ENCODE results near the gene C17orf67. TPM values are rescaled to one million over a fixed set of nuclear protein-coding genes. Genes with fewer than 3 reads are reported as not detected.

The C17orf67 gene
- total and polyA plus RNA-seq, 9 of the 15 experiments (the other 6 are each of a cell fraction or from before 2014, with no cell fraction given) = 0.07 to 1.7 (median 0.59) TPM

DNA sequence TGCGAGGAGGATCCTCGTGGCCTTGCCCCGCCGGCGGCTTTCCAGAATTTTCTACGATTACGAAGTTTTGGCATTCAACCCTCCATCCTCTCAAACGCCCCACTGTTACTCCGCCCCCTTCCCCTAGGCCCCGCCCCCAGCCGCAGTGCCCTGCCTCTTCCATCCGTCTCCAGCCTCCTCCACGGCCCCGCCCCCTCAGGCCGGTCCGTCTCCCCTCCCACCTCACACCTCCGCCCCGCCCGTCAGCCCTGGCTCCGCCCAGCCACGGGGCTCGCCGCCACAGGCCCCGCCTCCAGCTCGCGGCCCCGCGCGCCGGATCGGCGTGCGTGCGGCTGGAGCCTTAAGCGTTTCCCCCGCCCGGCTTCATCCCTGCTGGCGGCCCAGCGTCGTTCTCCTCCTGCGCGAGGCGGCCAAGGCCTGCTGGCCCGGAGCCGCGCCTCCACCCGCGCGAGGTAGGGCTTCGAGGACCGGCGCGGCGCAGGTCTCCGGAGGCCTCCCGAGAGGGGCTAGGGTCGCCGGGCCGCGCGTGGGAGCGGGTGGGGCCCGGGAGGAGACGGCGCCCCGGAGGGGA lies at the start of gene C17orf67, which contains the start of gene DGKE (continued):
- TF ChIP-seq JUND (IDR thresholded peaks at IDR 0.05; ENCODE audit: borderline replicate concordance, low read depth, low read length) (no peak), JUND (tag; IDR thresholded peaks at IDR 0.05; ENCODE audit: borderline replicate concordance, low read depth, low read length) (no peak; the same call in 2 of the 3 replicates), ZNF586 (CRISPR knock-in tag; conservative IDR thresholded peaks at IDR 0.05) (no peak), ZNF282 (CRISPR knock-in tag; IDR thresholded peaks at IDR 0.05) (0 out of 2 replicates have a peak, but pooled peaks have one; percentile 65), ZNF134 (CRISPR knock-in tag; conservative IDR thresholded peaks at IDR 0.05) (no peak), MAZ (CRISPR knock-in tag; conservative IDR thresholded peaks at IDR 0.05 in 1 of 2, IDR thresholded peaks at IDR 0.05 in 1 of 2) (peak in 1 of 2 experiments; percentile 76; a peak in 3 of 4 replicates), NFIX (CRISPR knock-in tag; IDR thresholded peaks at IDR 0.05; ENCODE audit: low read depth) (no peak), HDAC6 (IDR thresholded peaks at IDR 0.05; ENCODE audit: low read depth, low read length) (no peak), POLR2G (IDR thresholded peaks at IDR 0.05; ENCODE audit: low read depth, low read length) (peak; percentile 89), FUS (optimal IDR thresholded peaks at IDR 0.05; ENCODE audit: low read depth, low read length) (peak; percentile 11), STAT5B (CRISPR knock-in tag; IDR thresholded peaks at IDR 0.05) (no peak), ZNF263 (CRISPR knock-in tag; IDR thresholded peaks at IDR 0.05; ENCODE audit: borderline replicate concordance) (no peak), HOXB6 (CRISPR knock-in tag; IDR thresholded peaks at IDR 0.05; ENCODE audit: borderline replicate concordance) (no peak), GTF2F1 (IDR thresholded peaks at IDR 0.05; ENCODE audit: low read depth, low read length) (no peak), ZFP30 (CRISPR knock-in tag; IDR thresholded peaks at IDR 0.05; ENCODE audit: borderline replicate concordance) (no peak), E2F3 (CRISPR knock-in tag; IDR thresholded peaks at IDR 0.05) (peak; percentile 71; the same call in 1 of the 2 replicates), ZFP1 (CRISPR knock-in tag; IDR thresholded peaks at IDR 0.05) (no peak), TBP (optimal IDR thresholded peaks at IDR 0.05; ENCODE audit: low read depth, low read length) (peak; percentile 49), ZFPM2 (CRISPR knock-in tag; IDR thresholded peaks at IDR 0.05) (no peak)
- TF ChIP-seq, protein P1, sequence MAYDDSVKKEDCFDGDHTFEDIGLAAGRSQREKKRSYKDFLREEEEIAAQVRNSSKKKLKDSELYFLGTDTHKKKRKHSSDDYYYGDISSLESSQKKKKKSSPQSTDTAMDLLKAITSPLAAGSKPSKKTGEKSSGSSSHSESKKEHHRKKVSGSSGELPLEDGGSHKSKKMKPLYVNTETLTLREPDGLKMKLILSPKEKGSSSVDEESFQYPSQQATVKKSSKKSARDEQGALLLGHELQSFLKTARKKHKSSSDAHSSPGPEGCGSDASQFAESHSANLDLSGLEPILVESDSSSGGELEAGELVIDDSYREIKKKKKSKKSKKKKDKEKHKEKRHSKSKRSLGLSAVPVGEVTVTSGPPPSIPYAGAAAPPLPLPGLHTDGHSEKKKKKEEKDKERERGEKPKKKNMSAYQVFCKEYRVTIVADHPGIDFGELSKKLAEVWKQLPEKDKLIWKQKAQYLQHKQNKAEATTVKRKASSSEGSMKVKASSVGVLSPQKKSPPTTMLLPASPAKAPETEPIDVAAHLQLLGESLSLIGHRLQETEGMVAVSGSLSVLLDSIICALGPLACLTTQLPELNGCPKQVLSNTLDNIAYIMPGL (CRISPR knock-in tag; IDR thresholded peaks at IDR 0.05) = peak; percentile 60
- TF ChIP-seq, protein P2, sequence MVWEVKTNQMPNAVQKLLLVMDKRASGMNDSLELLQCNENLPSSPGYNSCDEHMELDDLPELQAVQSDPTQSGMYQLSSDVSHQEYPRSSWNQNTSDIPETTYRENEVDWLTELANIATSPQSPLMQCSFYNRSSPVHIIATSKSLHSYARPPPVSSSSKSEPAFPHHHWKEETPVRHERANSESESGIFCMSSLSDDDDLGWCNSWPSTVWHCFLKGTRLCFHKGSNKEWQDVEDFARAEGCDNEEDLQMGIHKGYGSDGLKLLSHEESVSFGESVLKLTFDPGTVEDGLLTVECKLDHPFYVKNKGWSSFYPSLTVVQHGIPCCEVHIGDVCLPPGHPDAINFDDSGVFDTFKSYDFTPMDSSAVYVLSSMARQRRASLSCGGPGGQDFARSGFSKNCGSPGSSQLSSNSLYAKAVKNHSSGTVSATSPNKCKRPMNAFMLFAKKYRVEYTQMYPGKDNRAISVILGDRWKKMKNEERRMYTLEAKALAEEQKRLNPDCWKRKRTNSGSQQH (CRISPR knock-in tag; IDR thresholded peaks at IDR 0.05) = no peak
- TF ChIP-seq, protein P3, sequence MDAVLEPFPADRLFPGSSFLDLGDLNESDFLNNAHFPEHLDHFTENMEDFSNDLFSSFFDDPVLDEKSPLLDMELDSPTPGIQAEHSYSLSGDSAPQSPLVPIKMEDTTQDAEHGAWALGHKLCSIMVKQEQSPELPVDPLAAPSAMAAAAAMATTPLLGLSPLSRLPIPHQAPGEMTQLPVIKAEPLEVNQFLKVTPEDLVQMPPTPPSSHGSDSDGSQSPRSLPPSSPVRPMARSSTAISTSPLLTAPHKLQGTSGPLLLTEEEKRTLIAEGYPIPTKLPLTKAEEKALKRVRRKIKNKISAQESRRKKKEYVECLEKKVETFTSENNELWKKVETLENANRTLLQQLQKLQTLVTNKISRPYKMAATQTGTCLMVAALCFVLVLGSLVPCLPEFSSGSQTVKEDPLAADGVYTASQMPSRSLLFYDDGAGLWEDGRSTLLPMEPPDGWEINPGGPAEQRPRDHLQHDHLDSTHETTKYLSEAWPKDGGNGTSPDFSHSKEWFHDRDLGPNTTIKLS (IDR thresholded peaks at IDR 0.05; ENCODE audit: borderline replicate concordance, low read depth) = peak; percentile 33; the same call in 1 of the 2 replicates
- TF ChIP-seq, protein P4, sequence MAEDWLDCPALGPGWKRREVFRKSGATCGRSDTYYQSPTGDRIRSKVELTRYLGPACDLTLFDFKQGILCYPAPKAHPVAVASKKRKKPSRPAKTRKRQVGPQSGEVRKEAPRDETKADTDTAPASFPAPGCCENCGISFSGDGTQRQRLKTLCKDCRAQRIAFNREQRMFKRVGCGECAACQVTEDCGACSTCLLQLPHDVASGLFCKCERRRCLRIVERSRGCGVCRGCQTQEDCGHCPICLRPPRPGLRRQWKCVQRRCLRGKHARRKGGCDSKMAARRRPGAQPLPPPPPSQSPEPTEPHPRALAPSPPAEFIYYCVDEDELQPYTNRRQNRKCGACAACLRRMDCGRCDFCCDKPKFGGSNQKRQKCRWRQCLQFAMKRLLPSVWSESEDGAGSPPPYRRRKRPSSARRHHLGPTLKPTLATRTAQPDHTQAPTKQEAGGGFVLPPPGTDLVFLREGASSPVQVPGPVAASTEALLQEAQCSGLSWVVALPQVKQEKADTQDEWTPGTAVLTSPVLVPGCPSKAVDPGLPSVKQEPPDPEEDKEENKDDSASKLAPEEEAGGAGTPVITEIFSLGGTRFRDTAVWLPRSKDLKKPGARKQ (CRISPR knock-in tag; IDR thresholded peaks at IDR 0.05) = no peak

Measured in K562 (cell line).